ENCODE measurements around the gene CCDC127. TPM values are rescaled to one million over a fixed set of nuclear protein-coding genes. Genes with fewer than 3 reads are reported as not detected.

Gene CCDC127
- total and polyA plus RNA-seq, 4 donors, result 1.1 to 2.6 (median 2.1) TPM

GRCh38 chr5:159448-160172, 58.3 kb downstream of the CCDC127 start:
- TF ChIP-seq EGR1 (IDR thresholded peaks at IDR 0.05; ENCODE audit: low read depth in 2 of 2) (no peak), ATF3 (IDR thresholded peaks at IDR 0.05) (no peak), HNF4A (conservative IDR thresholded peaks at IDR 0.05) (no peak), MAX (IDR thresholded peaks at IDR 0.05) (no peak), SP1 (IDR thresholded peaks at IDR 0.05) (no peak), RAD21 (IDR thresholded peaks at IDR 0.05) (no peak), JUND (IDR thresholded peaks at IDR 0.05) (no peak), HNF4G (IDR thresholded peaks at IDR 0.05) (no peak), NR2F2 (IDR thresholded peaks at IDR 0.05) (no peak), TAF1 (conservative IDR thresholded peaks at IDR 0.05) (no peak), FOXA2 (IDR thresholded peaks at IDR 0.05) (no peak), YY1 (IDR thresholded peaks at IDR 0.05) (no peak), CTCF (IDR thresholded peaks at IDR 0.05; ENCODE audit: low read depth, low read length, missing input control) (no peak), GABPA (IDR thresholded peaks at IDR 0.05 in 1 of 2, conservative IDR thresholded peaks at IDR 0.05 in 1 of 2) (no peak), RXRA (IDR thresholded peaks at IDR 0.05) (no peak), FOXA1 (IDR thresholded peaks at IDR 0.05) (no peak), REST (IDR thresholded peaks at IDR 0.05) (no peak), ZBTB33 (IDR thresholded peaks at IDR 0.05) (no peak)
- H3K4me3 ChIP-seq (ENCODE audit: low read depth in 1 of 3, low read length in 3 of 3), result no peak overlapping the region
- no peak for DNase-seq (ENCODE audit: low spot score)
- H3K27me3 ChIP-seq (ENCODE audit: control insufficient read depth in 4 of 4, insufficient read depth in 4 of 4, low read length in 3 of 4), result no peaks in the 10 kb centered on the region
- H3K27ac ChIP-seq (ENCODE audit: low read depth in 1 of 2, low read length in 2 of 2), result no peak overlapping the region
- no peak overlapping the region for H3K9ac ChIP-seq (ENCODE audit: low read depth in 1 of 2, low read length in 2 of 2)
- H3K36me3 ChIP-seq (ENCODE audit: control insufficient read depth in 4 of 4, insufficient read depth in 3 of 4, low read depth in 1 of 4, low read length in 3 of 4), result no peaks in the 10 kb centered on the region
- H3K9me3 ChIP-seq (ENCODE audit: control insufficient read depth in 4 of 4, low read length in 3 of 4), result no peaks in the 10 kb centered on the region
- H3K4me1 ChIP-seq (ENCODE audit: control insufficient read depth in 4 of 4, insufficient read depth in 4 of 4, low read length in 3 of 4), result no peaks in the 10 kb centered on the region
- WGBS, result 74% methylated on average over 19 of the region's 19 CpGs
